Endothelial cell (in vitro differentiated cells): ENCODE results near the gene MRPL23. TPM values are rescaled to one million over a fixed set of nuclear protein-coding genes. Genes with fewer than 3 reads are reported as not detected.

Experiments used
- DNase-seq: peaks from one replicate; pipeline ENCODE4 v3.0.0; 2021; ENCODE audit warnings: low spot score
- H3K27ac Mint-ChIP-seq: one replicate; pipeline ENCODE4 v1.8.0; 2021; ENCODE audit warnings: mixed read lengths, inconsistent platforms; ENCODE audit not compliant: unreplicated experiment
- H3K27me3 Mint-ChIP-seq: one replicate; pipeline ENCODE4 v1.8.0; 2021; ENCODE audit warnings: mild to moderate bottlenecking, moderate library complexity, mixed read lengths, inconsistent platforms; ENCODE audit not compliant: unreplicated experiment
- H3K36me3 Mint-ChIP-seq: one replicate; pipeline ENCODE4 v1.8.0; 2021; ENCODE audit warnings: mild to moderate bottlenecking, low read depth, mixed read lengths, inconsistent platforms; ENCODE audit not compliant: unreplicated experiment
- H3K4me1 Mint-ChIP-seq: one replicate; pipeline ENCODE4 v1.8.0; 2021; ENCODE audit warnings: mild to moderate bottlenecking, mixed read lengths, inconsistent platforms; ENCODE audit not compliant: unreplicated experiment
- H3K4me3 Mint-ChIP-seq: one replicate; pipeline ENCODE4 v1.8.0; 2021; ENCODE audit warnings: mild to moderate bottlenecking, mixed read lengths, inconsistent platforms; ENCODE audit not compliant: unreplicated experiment
- H3K9me3 Mint-ChIP-seq: one replicate; pipeline ENCODE4 v1.8.0; 2021; ENCODE audit warnings: mixed read lengths, inconsistent platforms; ENCODE audit not compliant: unreplicated experiment
- total RNA-seq: library from RNA; stranded (reverse); fragmentation: NEBNext Ultra II Directional; extraction: Animal tissue kit (Norgen Biotek cat#: 25700); gene quantifications from one replicate; pipeline ENCODE4 v1.2.1, GENCODE V29; 2021; ENCODE audit not compliant: unreplicated experiment
- TF ChIP-seq, protein P1 (sequence below): fragments of 200-600 bp; sonication (generic); IDR thresholded peaks from one replicate; pipeline ENCODE4 v1.5.0; 2021; ENCODE audit warnings: antibody characterized with exemption; ENCODE audit not compliant: unreplicated experiment

The MRPL23 gene
- total RNA-seq, 1 donor from 2014 or later = 29.2 TPM

DNA sequence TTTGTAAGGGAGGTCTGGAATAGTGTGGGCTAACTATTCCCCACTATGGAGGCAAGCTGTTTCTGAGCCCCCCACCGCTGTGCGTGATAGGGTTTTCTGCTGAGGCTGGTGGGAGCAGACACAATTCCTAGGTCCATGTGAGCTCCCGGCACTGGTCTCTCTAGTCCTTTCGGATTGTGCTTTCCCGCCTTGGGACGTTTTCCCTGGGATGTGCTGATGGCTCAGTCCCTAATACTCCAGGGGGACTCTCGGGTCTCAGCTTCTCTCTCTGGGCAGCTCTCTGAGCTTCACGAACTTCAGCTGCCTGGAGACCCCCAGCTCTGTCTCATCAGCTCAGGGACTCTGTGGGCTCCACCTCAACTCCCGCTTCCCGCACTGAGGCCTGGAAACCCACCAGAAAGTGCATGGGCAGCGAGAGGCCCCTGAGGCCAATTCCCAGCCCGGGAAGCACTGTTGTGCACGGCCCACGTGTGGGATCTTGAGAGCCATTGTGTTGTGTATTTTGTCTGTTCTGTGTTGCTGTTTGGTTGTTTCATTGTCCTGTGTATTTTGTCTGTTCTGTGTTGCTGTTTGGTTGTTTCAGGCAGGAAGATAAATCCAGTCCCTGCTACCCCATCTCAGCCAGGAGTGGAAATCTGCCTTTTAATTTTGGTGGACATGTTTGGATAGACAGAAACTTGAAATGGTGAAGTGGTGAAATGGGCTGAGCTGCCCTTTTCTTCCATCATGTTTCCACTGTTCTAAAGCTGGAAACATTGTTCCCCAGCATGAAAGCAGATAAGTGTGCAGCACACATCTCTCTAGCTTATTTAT, 40.3 kb upstream of the MRPL23 start:
- no peaks in the 10 kb centered on the region for H3K9me3 Mint-ChIP-seq
- no peak for DNase-seq
- H3K4me3 Mint-ChIP-seq = no peak overlapping the region
- H3K4me1 Mint-ChIP-seq = peaks cover 17% of the 10 kb centered on the region
- TF ChIP-seq, protein P1, sequence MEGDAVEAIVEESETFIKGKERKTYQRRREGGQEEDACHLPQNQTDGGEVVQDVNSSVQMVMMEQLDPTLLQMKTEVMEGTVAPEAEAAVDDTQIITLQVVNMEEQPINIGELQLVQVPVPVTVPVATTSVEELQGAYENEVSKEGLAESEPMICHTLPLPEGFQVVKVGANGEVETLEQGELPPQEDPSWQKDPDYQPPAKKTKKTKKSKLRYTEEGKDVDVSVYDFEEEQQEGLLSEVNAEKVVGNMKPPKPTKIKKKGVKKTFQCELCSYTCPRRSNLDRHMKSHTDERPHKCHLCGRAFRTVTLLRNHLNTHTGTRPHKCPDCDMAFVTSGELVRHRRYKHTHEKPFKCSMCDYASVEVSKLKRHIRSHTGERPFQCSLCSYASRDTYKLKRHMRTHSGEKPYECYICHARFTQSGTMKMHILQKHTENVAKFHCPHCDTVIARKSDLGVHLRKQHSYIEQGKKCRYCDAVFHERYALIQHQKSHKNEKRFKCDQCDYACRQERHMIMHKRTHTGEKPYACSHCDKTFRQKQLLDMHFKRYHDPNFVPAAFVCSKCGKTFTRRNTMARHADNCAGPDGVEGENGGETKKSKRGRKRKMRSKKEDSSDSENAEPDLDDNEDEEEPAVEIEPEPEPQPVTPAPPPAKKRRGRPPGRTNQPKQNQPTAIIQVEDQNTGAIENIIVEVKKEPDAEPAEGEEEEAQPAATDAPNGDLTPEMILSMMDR = no peak
- H3K36me3 Mint-ChIP-seq = no peaks in the 10 kb centered on the region
- peaks cover 1% of the 10 kb centered on the region for H3K27me3 Mint-ChIP-seq
- H3K27ac Mint-ChIP-seq = no peak overlapping the region

DNA sequence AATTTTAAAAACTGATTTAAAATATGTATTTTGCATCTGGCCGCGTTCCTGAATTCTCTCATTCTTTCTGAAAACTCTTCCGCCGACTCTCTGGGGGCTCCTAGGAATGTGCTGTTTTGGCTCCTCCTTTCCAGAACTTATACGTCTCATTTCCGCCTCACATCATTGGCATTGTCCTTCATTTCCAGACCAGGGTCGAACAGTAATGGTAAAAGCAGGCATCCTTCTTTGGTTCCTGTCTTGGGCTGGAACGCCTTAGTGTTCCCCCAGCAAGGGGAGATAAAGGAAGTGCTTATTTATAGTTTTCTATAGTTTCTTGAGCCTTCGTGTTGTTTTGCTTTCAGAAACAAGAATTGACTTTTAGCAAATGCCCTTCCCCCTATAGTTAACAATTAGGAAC, 38.5 kb upstream of the MRPL23 start:
- Mint-ChIP-seq H3K4me3 (no peak overlapping the region), H3K27ac (peak overlapping the region; percentile 20), H3K4me1 (peaks cover 17% of the 10 kb centered on the region), H3K9me3 (no peaks in the 10 kb centered on the region), H3K27me3 (peaks cover 1% of the 10 kb centered on the region), H3K36me3 (no peaks in the 10 kb centered on the region)
- TF ChIP-seq, protein P1 = no peak
- DNase-seq = no peak

DNA sequence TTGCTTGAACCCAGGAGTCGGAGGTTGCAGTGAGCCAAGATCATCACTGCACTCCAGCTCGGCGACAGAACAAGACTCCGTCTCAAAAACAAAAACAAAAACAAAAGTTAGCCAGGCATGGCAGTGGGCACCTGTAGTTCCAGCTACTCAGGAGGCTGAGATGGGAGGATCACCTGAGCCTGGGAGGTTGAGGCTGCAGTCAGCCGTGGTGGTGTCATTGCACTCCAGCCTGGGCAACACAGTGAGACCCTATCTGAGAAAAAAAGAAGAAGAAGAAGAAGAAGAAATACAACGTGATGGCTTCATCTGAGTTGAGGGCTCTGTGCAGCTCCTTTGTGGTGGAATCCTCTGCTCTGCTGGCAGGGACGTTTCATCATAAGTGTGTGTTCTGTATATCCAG, 37.6 kb upstream of the MRPL23 start:
- peaks cover 1% of the 10 kb centered on the region for H3K27me3 Mint-ChIP-seq
- H3K9me3 Mint-ChIP-seq = no peaks in the 10 kb centered on the region
- H3K4me3 Mint-ChIP-seq = no peak overlapping the region
- TF ChIP-seq, protein P1 = no peak
- DNase-seq = no peak
- H3K27ac Mint-ChIP-seq = no peak overlapping the region
- H3K36me3 Mint-ChIP-seq = peaks cover 4% of the 10 kb centered on the region
- peaks cover 18% of the 10 kb centered on the region for H3K4me1 Mint-ChIP-seq

DNA sequence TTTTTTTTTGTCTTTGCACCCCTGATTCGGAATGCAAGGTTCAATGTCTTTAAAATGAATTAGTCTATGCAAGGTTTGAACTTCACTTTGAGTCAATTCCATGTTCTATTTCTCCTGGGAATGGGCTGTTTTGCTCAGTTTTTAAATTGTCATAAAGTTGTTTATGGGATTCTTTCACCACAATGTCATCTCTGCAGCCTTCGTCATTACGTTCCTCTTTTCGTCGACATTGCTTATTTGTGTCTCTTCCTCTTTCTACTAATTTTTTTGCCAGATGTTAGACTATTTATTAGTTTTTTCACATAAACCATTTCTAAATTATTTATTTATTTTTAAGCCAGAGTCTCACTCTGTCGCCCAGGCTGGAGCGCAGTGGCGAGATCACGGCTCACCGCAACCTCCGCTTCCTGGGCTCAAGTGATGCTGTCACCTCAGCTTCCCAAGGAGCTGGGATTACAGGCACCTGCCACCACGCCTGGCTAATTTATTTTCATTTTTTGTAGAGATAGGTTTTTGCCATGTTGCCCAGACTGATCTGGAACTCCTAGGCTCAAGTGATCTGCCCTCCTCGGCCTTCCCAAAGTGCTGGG, 34.7 kb upstream of the MRPL23 start:
- no peaks in the 10 kb centered on the region for H3K9me3 Mint-ChIP-seq
- H3K4me3 Mint-ChIP-seq = no peak overlapping the region
- DNase-seq = no peak
- peaks cover 11% of the 10 kb centered on the region for H3K4me1 Mint-ChIP-seq
- H3K27ac Mint-ChIP-seq = no peak overlapping the region
- TF ChIP-seq, protein P1 = no peak
- peaks cover 12% of the 10 kb centered on the region for H3K36me3 Mint-ChIP-seq
- peaks cover 8% of the 10 kb centered on the region for H3K27me3 Mint-ChIP-seq
